Activated T-cell treated with anti-CD3 and anti-CD28 coated beads, Interleukin-2, amount 50 U/mL, for 72 hours (primary cell): ENCODE data around the gene ROM1. TPM values are rescaled to one million over a fixed set of nuclear protein-coding genes. Genes with fewer than 3 reads are reported as not detected.
A peak's percentile ranks its signal among the peaks of the same experiment; 100 is the strongest.
"Not testable (repeated sequence)": the region's sequence is repeated elsewhere in the genome, so short reads cannot be mapped to it uniquely, and the experiment has no call there.

Source experiments
- ATAC-seq, 2 donors: fragments of 150-1000 bp; cut with Tn5 transposase; replicated peaks in 1 of 2; 2 replicates each; pipeline ENCODE4 v1.10.0; 2021; ENCODE audit warnings: moderate library complexity in 2 of 2, mild to moderate bottlenecking in 1 of 2
- DNase-seq, 2 donors: peaks; one replicate each; pipeline ENCODE4 v3.0.0; 2021 to 2022; ENCODE audit warnings: mixed read lengths in 1 of 2
- H3K27ac Mint-ChIP-seq: one replicate; pipeline ENCODE4 v1.8.0; 2022; ENCODE audit warnings: mild to moderate bottlenecking, moderate library complexity, mixed read lengths
- H3K27me3 Mint-ChIP-seq: one replicate; pipeline ENCODE4 v1.8.0; 2022; ENCODE audit warnings: low read depth, mixed read lengths
- H3K36me3 Mint-ChIP-seq, 2 donors: one replicate each; pipeline ENCODE4 v1.8.0; 2022; ENCODE audit warnings: mixed read lengths in 2 of 2, mild to moderate bottlenecking in 1 of 2; ENCODE audit not compliant: insufficient read depth in 2 of 2
- H3K4me1 Mint-ChIP-seq: one replicate; pipeline ENCODE4 v1.8.0; 2022; ENCODE audit warnings: low read depth, mixed read lengths
- H3K4me3 Mint-ChIP-seq, 2 donors: one replicate each; pipeline ENCODE4 v1.8.0; 2022; ENCODE audit warnings: mild to moderate bottlenecking in 2 of 2, mixed read lengths in 2 of 2, moderate library complexity in 2 of 2
- H3K9me3 Mint-ChIP-seq, 2 donors: one replicate each; pipeline ENCODE4 v1.8.0; 2022; ENCODE audit warnings: mixed read lengths in 2 of 2
- total RNA-seq, 2 donors: library from RNA; stranded (reverse); gene quantifications; one replicate each; pipeline ENCODE4 v1.2.3, GENCODE V29; 2022

The ROM1 gene
- total RNA-seq, 2 donors from 2014 or later, result 5.1 to 6.7 TPM

GRCh38 chr11:62575156-62575555 is 37.9 kb upstream of the ROM1 start:
- DNase-seq (no peak), ATAC-seq (no peak)
- H3K4me3 Mint-ChIP-seq, result peak overlapping the region; percentile 92 to 100
- H3K27ac Mint-ChIP-seq, result peak overlapping the region; percentile 77
- H3K27me3 Mint-ChIP-seq, result no peaks in the 10 kb centered on the region
- peaks cover 23 to 44% of the 10 kb centered on the region in 2 donors for H3K36me3 Mint-ChIP-seq
- H3K4me1 Mint-ChIP-seq, result peaks cover 44% of the 10 kb centered on the region
- no peaks in the 10 kb centered on the region for H3K9me3 Mint-ChIP-seq

GRCh38 chr11:62575837-62576236 is 37.2 kb upstream of the ROM1 start:
- Mint-ChIP-seq H3K36me3 (peaks cover 20 to 40% of the 10 kb centered on the region in 2 donors), H3K9me3 (no peaks in the 10 kb centered on the region), H3K27ac (no peak overlapping the region), H3K4me1 (peaks cover 38% of the 10 kb centered on the region), H3K4me3 (peak overlapping the region; percentile 92 to 100), H3K27me3 (no peaks in the 10 kb centered on the region)
- no peak for ATAC-seq
- no peak for DNase-seq

GRCh38 chr11:62577046-62577714 is 35.9 kb upstream of the ROM1 start:
- no peak for DNase-seq
- peaks cover 9 to 29% of the 10 kb centered on the region in 2 donors for H3K36me3 Mint-ChIP-seq

GRCh38 chr11:62578541-62578940 is 34.5 kb upstream of the ROM1 start:
- Mint-ChIP-seq H3K4me3 (no peak overlapping the region), H3K9me3 (no peaks in the 10 kb centered on the region), H3K27ac (no peak overlapping the region), H3K36me3 (peaks cover 3 to 16% of the 10 kb centered on the region in 2 donors), H3K27me3 (no peaks in the 10 kb centered on the region), H3K4me1 (peaks cover 15% of the 10 kb centered on the region)
- no peak for ATAC-seq
- DNase-seq, result no peak

More at GRCh38 chr11:62577046-62577714, 35.9 kb upstream of the ROM1 start:
- H3K4me1 Mint-ChIP-seq, result peaks cover 24% of the 10 kb centered on the region
- no peaks in the 10 kb centered on the region for H3K9me3 Mint-ChIP-seq
- H3K4me3 Mint-ChIP-seq, result no peak overlapping the region
- no peak for ATAC-seq
- no peaks in the 10 kb centered on the region for H3K27me3 Mint-ChIP-seq
- no peak overlapping the region for H3K27ac Mint-ChIP-seq

GRCh38 chr11:62579252-62579651 is 33.8 kb upstream of the ROM1 start:
- ATAC-seq (no peak), DNase-seq (no peak)
- H3K4me3 Mint-ChIP-seq, result no peak overlapping the region
- no peaks in the 10 kb centered on the region for H3K9me3 Mint-ChIP-seq
- H3K27ac Mint-ChIP-seq, result no peak overlapping the region
- H3K4me1 Mint-ChIP-seq, result peaks cover 15% of the 10 kb centered on the region
- no peaks in the 10 kb centered on the region for H3K27me3 Mint-ChIP-seq
- H3K36me3 Mint-ChIP-seq, result peaks cover 3 to 14% of the 10 kb centered on the region in 2 donors

GRCh38 chr11:62580959-62581715 is 31.9 kb upstream of the ROM1 start:
- no peaks in the 10 kb centered on the region for H3K9me3 Mint-ChIP-seq
- H3K4me1 Mint-ChIP-seq, result no peaks in the 10 kb centered on the region

GRCh38 chr11:62581735-62582134 is 31.3 kb upstream of the ROM1 start:
- not testable (repeated sequence) for DNase-seq, H3K27ac Mint-ChIP-seq, H3K9me3 Mint-ChIP-seq, H3K4me1 Mint-ChIP-seq, H3K27me3 Mint-ChIP-seq, ATAC-seq, H3K4me3 Mint-ChIP-seq
- peaks cover 2 to 12% of the 10 kb centered on the region in 2 donors for H3K36me3 Mint-ChIP-seq

More at GRCh38 chr11:62580959-62581715, 31.9 kb upstream of the ROM1 start:
- Mint-ChIP-seq H3K36me3 (peaks cover 0 to 11% of the 10 kb centered on the region in 2 donors), H3K27ac (no peak overlapping the region), H3K27me3 (no peaks in the 10 kb centered on the region), H3K4me3 (no peak overlapping the region)
- DNase-seq (no peak), ATAC-seq (no peak)

- DNase-seq, result not testable (repeated sequence)
- peaks cover 2 to 14% of the 10 kb centered on the region in 2 donors for H3K36me3 Mint-ChIP-seq
These were observed 27.7 kb upstream of the ROM1 start for GRCh38 chr11:62585356-62585755.

GRCh38 chr11:62588966-62589637 is 24.0 kb upstream of the ROM1 start:
- H3K27ac Mint-ChIP-seq, result no peak overlapping the region
- peak overlapping the region; percentile 97 to 99 for H3K4me3 Mint-ChIP-seq
- no peaks in the 10 kb centered on the region for H3K9me3 Mint-ChIP-seq
- H3K36me3 Mint-ChIP-seq, result peaks cover 5 to 20% of the 10 kb centered on the region in 2 donors
- H3K27me3 Mint-ChIP-seq, result no peaks in the 10 kb centered on the region
- no peak for ATAC-seq
- peaks cover 45% of the 10 kb centered on the region for H3K4me1 Mint-ChIP-seq
- peak in 1 of 2 donors; percentile 37 for DNase-seq

More at GRCh38 chr11:62585356-62585755, 27.7 kb upstream of the ROM1 start:
- H3K9me3 Mint-ChIP-seq, ATAC-seq, H3K4me3 Mint-ChIP-seq, H3K27me3 Mint-ChIP-seq, H3K27ac Mint-ChIP-seq: not testable (repeated sequence)
- peaks cover 13% of the 10 kb centered on the region for H3K4me1 Mint-ChIP-seq

- Mint-ChIP-seq H3K4me3 (peak within 1 kb of the TSS; percentile 97 to 99), H3K27me3 (no peaks in the 10 kb centered on the region), H3K36me3 (peaks cover 5 to 26% of the 10 kb centered on the region in 2 donors), H3K27ac (peak within 1 kb of the TSS; percentile 98), H3K9me3 (no peaks in the 10 kb centered on the region), H3K4me1 (peaks cover 56% of the 10 kb centered on the region)
- DNase-seq (peak; percentile 94 to 96), ATAC-seq (peak; percentile 90 to 91)
These were observed 21.5 kb upstream of the ROM1 start, which contains the start of gene TUT1 for GRCh38 chr11:62591448-62592145. TUT1 (minus strand) TSS chr11:62591523; CDS start chr11:62591485, 38 bp downstream.

- Mint-ChIP-seq H3K9me3 (no peaks in the 10 kb centered on the region), H3K36me3 (peaks cover 8 to 30% of the 10 kb centered on the region in 2 donors), H3K27me3 (no peaks in the 10 kb centered on the region), H3K4me1 (peaks cover 58% of the 10 kb centered on the region), H3K27ac (peak overlapping the region; percentile 92), H3K4me3 (peak overlapping the region; percentile 97 to 99)
- ATAC-seq (no peak), DNase-seq (no peak)
These were observed 20.8 kb upstream of the ROM1 start for GRCh38 chr11:62592146-62592815.

- ATAC-seq (no peak), DNase-seq (no peak)
- no peaks in the 10 kb centered on the region for H3K9me3 Mint-ChIP-seq
- no peaks in the 10 kb centered on the region for H3K27me3 Mint-ChIP-seq
- peak overlapping the region; percentile 90 for H3K27ac Mint-ChIP-seq
- H3K4me3 Mint-ChIP-seq, result peak overlapping the region; percentile 97 to 99
- peaks cover 65% of the 10 kb centered on the region for H3K4me1 Mint-ChIP-seq
- peaks cover 11 to 35% of the 10 kb centered on the region in 2 donors for H3K36me3 Mint-ChIP-seq
These were observed 20.1 kb upstream of the ROM1 start for GRCh38 chr11:62592989-62593421.
